BE2C (cell line): ENCODE results near the gene CSPG4.
"Not testable (repeated sequence)": the region's sequence is repeated elsewhere in the genome, so short reads cannot be mapped to it uniquely, and the experiment has no call there.

Experiments
- DNase-seq: peaks from one replicate; pipeline ENCODE4 v3.0.0-alpha.2; 2020
- H3K27me3 ChIP-seq: fragments of 250-450 bp; sonication (Bioruptor Pico); 2 replicates; pipeline ENCODE4 v1.5.1; 2020; ENCODE audit warnings: mild to moderate bottlenecking
- H3K36me3 ChIP-seq: fragments of 250-450 bp; sonication (Bioruptor Pico); 2 replicates; pipeline ENCODE4 v1.5.1; 2020; ENCODE audit warnings: mild to moderate bottlenecking
- H3K4me1 ChIP-seq: fragments of 250-450 bp; sonication (Bioruptor Pico); 2 replicates; pipeline ENCODE4 v1.5.1; 2020
- H3K4me3 ChIP-seq: 2 replicates; pipeline ENCODE4 v1.5.1; 2011; ENCODE audit warnings: low read depth, low read length
- H3K9me3 ChIP-seq: fragments of 250-450 bp; sonication (Bioruptor Pico); 2 replicates; pipeline ENCODE4 v1.5.1; 2020
- CTCF ChIP-seq: IDR thresholded peaks from 2 replicates; pipeline ENCODE4 v1.5.1; 2012; ENCODE audit warnings: mild to moderate bottlenecking, low read depth, low read length

The CSPG4 gene

GRCh38 chr15:75721923-75722870, 9.5 kb upstream of the CSPG4 start:
- Histone ChIP-seq H3K27me3 (no peaks in the 10 kb centered on the region), H3K4me1 (peaks cover 13% of the 10 kb centered on the region), H3K36me3 (no peaks in the 10 kb centered on the region), H3K4me3 (no peak overlapping the region), H3K9me3 (no peaks in the 10 kb centered on the region)
- no peak for TF ChIP-seq CTCF
- peak; percentile 8 for DNase-seq

- no peaks in the 10 kb centered on the region for H3K36me3 ChIP-seq
- no peak overlapping the region for H3K4me3 ChIP-seq
- no peaks in the 10 kb centered on the region for H3K27me3 ChIP-seq
- H3K4me1 ChIP-seq, result peaks cover 13% of the 10 kb centered on the region
- TF ChIP-seq CTCF, result no peak
- H3K9me3 ChIP-seq, result no peaks in the 10 kb centered on the region
- DNase-seq, result peak; percentile 2
These were observed 8.9 kb upstream of the CSPG4 start for GRCh38 chr15:75721480-75721922.

GRCh38 chr15:75720787-75721479, 8.3 kb upstream of the CSPG4 start:
- TF ChIP-seq CTCF, result peak; percentile 41; the same call in 1 of the 2 replicates
- Histone ChIP-seq H3K27me3 (no peaks in the 10 kb centered on the region), H3K9me3 (no peaks in the 10 kb centered on the region), H3K4me1 (peaks cover 13% of the 10 kb centered on the region), H3K36me3 (no peaks in the 10 kb centered on the region), H3K4me3 (no peak overlapping the region)
- DNase-seq, result peak; percentile 54

GRCh38 chr15:75720297-75720696, 7.6 kb upstream of the CSPG4 start:
- Histone ChIP-seq H3K27me3 (no peaks in the 10 kb centered on the region), H3K4me3 (no peak overlapping the region), H3K9me3 (no peaks in the 10 kb centered on the region), H3K4me1 (peaks cover 13% of the 10 kb centered on the region), H3K36me3 (no peaks in the 10 kb centered on the region)
- no peak for TF ChIP-seq CTCF
- DNase-seq, result peak; percentile 1

GRCh38 chr15:75718328-75718727, 5.7 kb upstream of the CSPG4 start:
- H3K4me1 ChIP-seq, result peaks cover 19% of the 10 kb centered on the region
- no peaks in the 10 kb centered on the region for H3K9me3 ChIP-seq
- H3K36me3 ChIP-seq, result no peaks in the 10 kb centered on the region
- TF ChIP-seq CTCF, result no peak
- H3K27me3 ChIP-seq, result no peaks in the 10 kb centered on the region
- DNase-seq, result peak; percentile 46
- H3K4me3 ChIP-seq, result no peak overlapping the region

GRCh38 chr15:75717001-75717400, 4.4 kb upstream of the CSPG4 start:
- H3K4me1 ChIP-seq, result peaks cover 29% of the 10 kb centered on the region
- DNase-seq, H3K27me3 ChIP-seq, H3K4me3 ChIP-seq, H3K9me3 ChIP-seq, H3K36me3 ChIP-seq: not testable (repeated sequence)

GRCh38 chr15:75716249-75716950, 3.8 kb upstream of the CSPG4 start:
- not testable (repeated sequence) for H3K9me3 ChIP-seq, H3K4me3 ChIP-seq, DNase-seq, H3K27me3 ChIP-seq, H3K36me3 ChIP-seq
- peaks cover 29% of the 10 kb centered on the region for H3K4me1 ChIP-seq

- H3K27me3 ChIP-seq, H3K9me3 ChIP-seq, DNase-seq, H3K4me3 ChIP-seq, H3K36me3 ChIP-seq: not testable (repeated sequence)
- peaks cover 23% of the 10 kb centered on the region for H3K4me1 ChIP-seq
These were observed 2.7 kb upstream of the CSPG4 start for GRCh38 chr15:75715312-75715832.
